Cerebellar nuclear complex (tissue), 1 donor: ENCODE measurements around the gene BMERB1.
"Not testable (repeated sequence)": the region's sequence is repeated elsewhere in the genome, so short reads cannot be mapped to it uniquely, and the experiment has no call there.

ENCODE experiments used
- DNase-seq, 2 experiments: peaks; one replicate each; lab custom pipeline; 2025; lab: John Stamatoyannopoulos, UW

Gene BMERB1

GRCh38 chr16:15594711-15595320 lies 160.4 kb downstream of the BMERB1 start:
- no peak for DNase-seq

- DNase-seq, result no peak
These were observed 162.7 kb downstream of the BMERB1 start for GRCh38 chr16:15597135-15597534.

- DNase-seq, result no peak
These were observed 163.6 kb downstream of the BMERB1 start for GRCh38 chr16:15597822-15598647.

- no peak for DNase-seq
These were observed 164.3 kb downstream of the BMERB1 start for GRCh38 chr16:15598648-15599190.

- no peak for DNase-seq
These were observed 165.1 kb downstream of the BMERB1 start for GRCh38 chr16:15599303-15600070.

- DNase-seq, result no peak
These were observed 167.0 kb downstream of the BMERB1 start for GRCh38 chr16:15601212-15601879.

GRCh38 chr16:15602285-15603044 lies 168.1 kb downstream of the BMERB1 start:
- no peak for DNase-seq

- no peak for DNase-seq
These were observed 170.4 kb downstream of the BMERB1 start for GRCh38 chr16:15604460-15605440.

GRCh38 chr16:15605839-15606517 lies 171.6 kb downstream of the BMERB1 start:
- DNase-seq, result no peak

GRCh38 chr16:15606518-15607220 lies 172.3 kb downstream of the BMERB1 start:
- DNase-seq, result no peak

- not testable (repeated sequence) for DNase-seq
These were observed 172.9 kb downstream of the BMERB1 start for GRCh38 chr16:15607221-15607699.

GRCh38 chr16:15607700-15608396 lies 173.5 kb downstream of the BMERB1 start:
- no peak for DNase-seq

- no peak for DNase-seq
These were observed 174.3 kb downstream of the BMERB1 start for GRCh38 chr16:15608398-15609285.

GRCh38 chr16:15609286-15609649 lies 174.9 kb downstream of the BMERB1 start:
- no peak for DNase-seq

GRCh38 chr16:15610369-15610871 lies 176.0 kb downstream of the BMERB1 start:
- no peak for DNase-seq

GRCh38 chr16:15611610-15612009 lies 177.2 kb downstream of the BMERB1 start:
- no peak for DNase-seq

- DNase-seq, result no peak
These were observed 179.3 kb downstream of the BMERB1 start for GRCh38 chr16:15613676-15614075.
